B cell (primary cell): Measurements from ENCODE around the gene GPA33.

Experiments
- EZH2 ChIP-seq: IDR thresholded peaks from 2 replicates; pipeline ENCODE4 v1.6.1; 2012; ENCODE audit warnings: borderline replicate concordance, low read depth, mild to moderate bottlenecking, moderate library complexity, low read length; ENCODE audit not compliant: insufficient read depth, poor library complexity, severe bottlenecking
- TF ChIP-seq, protein P1 (sequence below): fragments of 200-600 bp; IDR thresholded peaks from one replicate; pipeline ENCODE4 v1.8.0; 2022; ENCODE audit warnings: antibody characterized with exemption, mild to moderate bottlenecking

DNA sequence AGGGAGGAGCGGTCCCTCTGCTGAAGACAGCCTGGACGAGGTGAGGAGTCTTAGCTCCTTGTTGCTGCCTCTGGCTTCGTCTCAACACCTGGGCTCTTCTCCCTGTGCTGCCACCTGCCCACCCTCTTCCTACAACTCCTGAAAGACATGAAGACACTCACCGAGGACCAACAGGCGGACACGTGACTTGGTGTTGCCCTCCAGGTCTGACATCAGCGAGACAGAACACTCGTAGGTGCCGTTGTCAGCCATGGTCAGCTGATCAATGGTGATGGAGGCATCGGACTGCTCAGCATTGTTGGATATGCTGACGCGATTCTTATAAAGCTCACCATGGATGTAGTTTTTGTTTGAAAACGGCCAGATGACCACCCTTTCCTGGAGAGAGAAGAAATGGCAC lies 21.4 kb downstream of the GPA33 start:
- TF ChIP-seq, protein P1, sequence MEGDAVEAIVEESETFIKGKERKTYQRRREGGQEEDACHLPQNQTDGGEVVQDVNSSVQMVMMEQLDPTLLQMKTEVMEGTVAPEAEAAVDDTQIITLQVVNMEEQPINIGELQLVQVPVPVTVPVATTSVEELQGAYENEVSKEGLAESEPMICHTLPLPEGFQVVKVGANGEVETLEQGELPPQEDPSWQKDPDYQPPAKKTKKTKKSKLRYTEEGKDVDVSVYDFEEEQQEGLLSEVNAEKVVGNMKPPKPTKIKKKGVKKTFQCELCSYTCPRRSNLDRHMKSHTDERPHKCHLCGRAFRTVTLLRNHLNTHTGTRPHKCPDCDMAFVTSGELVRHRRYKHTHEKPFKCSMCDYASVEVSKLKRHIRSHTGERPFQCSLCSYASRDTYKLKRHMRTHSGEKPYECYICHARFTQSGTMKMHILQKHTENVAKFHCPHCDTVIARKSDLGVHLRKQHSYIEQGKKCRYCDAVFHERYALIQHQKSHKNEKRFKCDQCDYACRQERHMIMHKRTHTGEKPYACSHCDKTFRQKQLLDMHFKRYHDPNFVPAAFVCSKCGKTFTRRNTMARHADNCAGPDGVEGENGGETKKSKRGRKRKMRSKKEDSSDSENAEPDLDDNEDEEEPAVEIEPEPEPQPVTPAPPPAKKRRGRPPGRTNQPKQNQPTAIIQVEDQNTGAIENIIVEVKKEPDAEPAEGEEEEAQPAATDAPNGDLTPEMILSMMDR: no peak
- no peak for TF ChIP-seq EZH2
